CMK (cell line): ENCODE measurements around the gene TRABD2A.

Experiments
- DNase-seq: peaks from one replicate; pipeline ENCODE4 v3.0.0-alpha.2; 2010; ENCODE audit warnings: low read depth

TRABD2A gene

DNA sequence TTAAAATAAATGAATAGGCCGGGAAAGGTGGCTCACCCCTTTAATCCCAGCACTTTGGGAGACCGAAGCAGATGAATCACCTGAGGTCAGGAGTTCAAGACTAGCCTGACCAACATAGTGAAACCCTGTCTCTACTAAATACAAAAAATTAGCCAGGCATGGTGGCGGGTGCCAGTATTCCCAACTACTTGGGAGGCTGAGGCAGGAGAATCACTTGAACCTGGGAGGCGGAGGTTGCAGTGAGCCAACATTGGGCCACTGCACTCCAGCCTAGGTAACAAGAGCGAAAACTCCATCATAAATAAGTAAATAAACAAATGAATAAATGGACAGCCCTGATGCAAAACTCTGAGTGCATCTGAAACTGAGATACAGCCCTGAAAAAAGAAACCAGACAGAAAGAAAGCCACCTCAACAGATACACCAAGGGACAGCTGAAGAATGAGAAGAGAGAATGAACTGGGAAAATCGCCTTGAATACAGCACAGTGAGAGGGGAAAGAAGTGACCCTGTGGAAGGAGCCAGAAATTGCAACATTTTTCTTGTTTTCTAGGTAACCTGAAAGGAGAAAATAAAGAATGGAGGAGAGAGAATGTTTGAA lies 64.4 kb downstream of the TRABD2A start:
- DNase-seq = no peak

GRCh38 chr2:84815146-84815545 lies 65.7 kb downstream of the TRABD2A start:
- no peak for DNase-seq

DNA sequence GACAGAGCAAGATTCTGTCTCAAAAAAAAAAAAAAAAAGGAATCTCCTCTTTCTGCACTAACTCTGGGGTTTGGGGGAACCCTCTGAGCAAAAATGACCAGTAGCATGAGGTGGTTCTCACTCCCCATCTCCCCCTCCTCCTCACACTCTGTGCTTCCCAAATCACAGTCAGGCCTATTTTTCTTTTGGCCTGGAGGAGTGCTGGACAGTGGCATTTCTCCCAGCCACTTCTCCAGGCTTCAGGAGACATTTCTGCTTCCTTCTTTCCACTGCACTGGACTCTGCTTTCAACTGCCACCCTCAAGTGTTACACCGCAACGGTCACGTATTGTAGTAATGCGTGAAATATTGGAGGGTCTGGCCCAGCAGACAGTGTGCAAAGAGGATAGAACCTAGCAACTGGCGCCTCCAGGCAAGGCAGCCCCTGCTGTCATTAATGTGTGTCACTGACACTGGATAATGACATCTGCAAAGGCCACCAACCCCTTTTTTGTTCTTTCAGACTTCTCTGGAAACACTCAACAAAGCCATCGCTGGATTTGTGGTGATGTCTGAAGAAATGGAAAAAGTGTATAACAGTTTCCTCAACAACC lies 68.9 kb downstream of the TRABD2A start:
- DNase-seq = no peak

DNA sequence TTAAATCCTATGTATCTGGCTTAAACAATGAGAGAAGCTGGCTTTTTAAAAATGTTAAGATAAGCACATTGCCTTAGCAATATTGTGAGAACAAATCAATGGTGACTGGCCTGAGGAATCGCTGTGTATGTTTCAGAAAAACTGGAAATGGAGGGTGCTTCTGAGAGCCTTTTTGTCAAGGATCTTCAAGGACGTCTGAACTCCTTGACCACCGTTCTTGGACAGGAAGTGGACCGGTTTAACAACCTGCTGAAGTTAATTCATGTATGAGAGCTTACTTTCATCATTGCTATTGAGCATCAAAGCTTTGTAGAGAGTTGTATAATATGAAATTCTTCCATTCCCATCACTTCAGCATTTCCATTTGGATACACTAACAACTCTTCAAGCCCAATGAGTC lies 72.6 kb downstream of the TRABD2A start:
- DNase-seq = no peak

DNA sequence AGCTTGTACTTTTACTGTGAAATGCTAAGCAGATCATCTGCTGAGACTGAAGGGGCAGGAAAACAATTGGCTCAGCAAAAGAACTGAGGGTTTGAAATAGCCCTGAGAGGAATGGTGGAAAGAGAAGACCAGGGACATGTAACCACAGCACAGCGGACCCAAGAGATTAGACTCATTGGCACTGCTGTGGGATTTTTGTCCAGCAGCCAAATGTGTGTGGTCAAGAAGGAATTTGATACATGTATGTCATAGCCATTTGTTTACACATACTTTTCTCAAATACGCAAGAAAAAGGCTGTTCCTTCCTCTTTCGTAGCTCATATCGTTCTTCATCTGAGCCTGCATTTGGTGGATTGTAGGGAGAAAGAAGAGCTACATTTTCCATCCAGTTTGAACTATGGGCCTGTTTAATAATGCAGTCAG lies 73.8 kb downstream of the TRABD2A start:
- DNase-seq = no peak

- no peak for DNase-seq
Measured at GRCh38 chr2:84805250-84805958, 75.5 kb downstream of the TRABD2A start.

- DNase-seq = no peak
Measured at GRCh38 chr2:84801811-84802210, 79.1 kb downstream of the TRABD2A start.

GRCh38 chr2:84800194-84800805 lies 80.6 kb downstream of the TRABD2A start:
- no peak for DNase-seq

GRCh38 chr2:84799772-84800171 lies 81.1 kb downstream of the TRABD2A start:
- DNase-seq = no peak

DNA sequence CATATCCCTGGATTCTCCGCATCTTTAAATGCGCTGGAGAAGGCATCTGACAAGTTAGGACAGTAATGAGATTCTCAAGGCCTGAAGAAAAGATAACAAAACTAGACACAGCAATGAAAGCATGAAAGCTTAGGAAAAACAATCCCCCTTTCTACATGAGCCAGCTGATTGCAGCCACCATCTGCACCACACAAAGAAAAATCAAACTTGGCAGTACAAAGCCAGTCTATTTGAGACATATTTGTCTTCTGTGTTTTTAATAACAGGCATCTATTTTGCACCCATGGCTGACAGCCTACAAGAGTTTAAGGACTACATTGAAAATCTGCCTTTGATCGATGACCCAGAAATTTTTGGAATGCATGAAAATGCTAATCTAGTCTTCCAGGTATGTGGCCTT lies 83.6 kb downstream of the TRABD2A start:
- DNase-seq = no peak

GRCh38 chr2:84796798-84797197 lies 84.1 kb downstream of the TRABD2A start:
- no peak for DNase-seq

DNA sequence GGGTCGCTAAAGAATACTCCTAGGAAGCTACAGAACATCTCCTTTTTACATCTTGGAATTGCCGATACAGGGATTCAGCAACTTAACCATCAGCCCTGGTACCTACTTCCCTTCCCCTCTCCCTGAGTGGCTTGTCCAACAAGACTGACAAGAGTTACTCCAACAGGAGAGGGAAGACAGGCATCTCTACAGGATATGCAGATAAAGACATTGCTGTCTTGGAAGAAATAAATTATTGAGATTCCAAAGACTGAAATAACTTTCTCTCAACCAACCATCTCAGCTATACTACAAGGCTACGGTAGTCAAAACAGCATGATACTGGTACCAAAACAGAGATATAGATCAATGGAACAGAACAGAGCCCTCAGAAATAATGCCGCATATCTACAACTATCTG lies 87.2 kb downstream of the TRABD2A start:
- DNase-seq = no peak

DNA sequence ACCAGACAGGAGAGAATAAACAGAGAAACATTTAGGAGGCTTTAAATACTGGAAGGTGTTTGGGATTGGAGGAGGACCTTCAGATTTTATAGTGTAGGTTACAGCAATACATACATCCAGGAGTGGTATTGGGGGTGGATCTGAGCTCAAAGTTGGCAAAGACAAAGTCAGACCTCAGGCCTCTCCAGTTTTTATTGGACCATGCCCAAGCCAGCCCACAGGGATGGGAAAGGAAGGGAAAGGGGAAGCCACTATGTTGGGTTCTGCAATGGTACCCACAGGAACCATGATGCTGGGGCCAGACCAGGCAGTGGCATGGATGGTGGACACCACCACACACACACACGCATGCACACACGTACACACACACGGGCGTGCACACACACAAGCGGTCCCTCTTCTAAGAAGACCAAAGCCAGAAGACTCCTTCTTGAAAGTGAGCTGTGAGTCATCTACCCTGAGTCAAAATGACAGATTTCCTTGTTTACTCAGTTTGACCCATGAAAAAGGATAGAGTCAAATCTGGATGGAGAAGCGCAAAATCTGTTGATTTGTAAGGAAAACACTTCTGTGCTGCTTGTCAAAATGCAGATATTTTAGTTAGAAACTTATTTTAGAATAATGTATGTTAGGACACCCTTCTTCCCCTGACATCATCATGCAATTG lies 87.9 kb downstream of the TRABD2A start:
- no peak for DNase-seq

- DNase-seq = no peak
Measured at GRCh38 chr2:84788498-84788897, 92.4 kb downstream of the TRABD2A start.

- no peak for DNase-seq
Measured at GRCh38 chr2:84788027-84788426, 92.9 kb downstream of the TRABD2A start.

DNA sequence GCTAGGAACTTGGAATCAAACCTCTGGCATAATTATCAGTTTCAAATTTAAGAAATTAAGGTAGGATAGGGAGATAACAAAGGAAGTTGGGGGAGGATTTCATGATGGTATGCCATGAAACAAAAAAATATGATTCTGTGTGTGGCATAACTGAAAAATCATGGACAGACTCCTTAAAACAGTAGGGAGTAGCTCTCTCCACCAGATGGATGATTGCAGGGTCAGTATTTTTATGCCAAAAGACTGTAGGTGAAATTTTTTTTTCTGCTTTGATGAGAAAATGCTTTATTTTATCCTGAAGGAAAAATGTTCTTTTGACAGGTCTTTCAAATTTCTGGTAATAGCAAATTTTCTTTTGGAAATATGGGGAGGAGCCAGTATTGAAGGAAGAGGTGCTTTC lies 94.3 kb downstream of the TRABD2A start:
- DNase-seq = no peak

- DNase-seq = no peak
Measured at GRCh38 chr2:84785950-84786349, 94.9 kb downstream of the TRABD2A start.

GRCh38 chr2:84782717-84783442 lies 98.0 kb downstream of the TRABD2A start:
- no peak for DNase-seq

DNA sequence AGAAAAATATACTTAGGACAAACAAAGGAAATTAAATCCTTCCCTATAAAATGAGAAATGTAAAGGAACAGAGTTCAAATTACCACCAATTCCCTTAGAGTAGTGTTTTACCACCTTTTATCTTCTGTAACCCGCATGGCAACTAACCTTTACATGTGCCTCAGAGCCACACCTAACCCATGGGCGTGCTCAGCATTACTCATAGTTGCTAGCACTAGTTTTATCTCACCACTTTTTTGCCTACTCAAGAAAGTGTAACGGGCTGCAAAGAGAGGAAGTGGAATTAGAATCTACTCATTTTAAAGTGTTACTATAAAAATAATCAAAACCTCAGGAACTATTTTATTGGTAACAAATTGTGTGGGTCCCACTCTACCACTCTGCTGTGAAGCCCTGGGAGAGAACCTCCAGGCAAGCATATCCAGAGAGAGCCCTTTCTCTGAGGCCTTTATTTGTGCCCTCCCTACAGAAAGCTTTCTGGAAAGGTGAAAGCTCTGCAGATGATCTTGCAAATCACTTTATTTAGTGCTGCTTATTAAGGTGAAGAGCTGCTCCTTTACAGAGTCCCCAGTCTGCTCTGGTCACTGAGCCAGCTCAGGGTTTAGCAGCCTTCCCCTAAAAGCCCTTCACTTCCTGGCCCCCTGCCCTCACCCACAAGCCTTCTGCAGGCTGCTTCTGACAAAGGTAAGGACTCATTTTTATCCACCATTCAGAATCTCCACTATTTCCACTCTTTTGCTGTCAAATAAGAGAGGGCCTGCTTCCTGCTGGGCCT lies 98.8 kb downstream of the TRABD2A start:
- no peak for DNase-seq

DNA sequence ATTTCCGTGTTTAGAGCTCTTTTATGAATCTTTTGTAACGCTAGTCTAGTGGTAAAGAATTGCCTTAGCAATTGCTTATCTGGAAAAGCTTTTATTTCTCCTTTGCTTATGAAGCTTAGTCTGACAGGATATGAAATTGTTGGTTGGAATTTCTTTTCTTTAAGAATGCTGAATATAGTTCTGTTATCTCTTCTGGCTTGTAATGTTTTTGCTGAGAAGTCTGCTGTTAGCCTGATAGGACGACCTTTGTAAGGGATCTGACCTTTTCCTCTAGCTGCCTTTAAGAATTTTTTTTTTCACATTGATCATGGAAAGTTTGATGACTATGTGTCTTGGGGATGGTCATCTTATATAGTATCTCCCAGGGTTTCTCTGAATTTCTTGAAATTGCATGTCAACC lies 101.1 kb downstream of the TRABD2A start:
- DNase-seq = no peak
